GM18526 (cell line): Measurements from ENCODE around the gene IMP4.

ENCODE experiments used
- POLR2A ChIP-seq: IDR thresholded peaks from 3 replicates; pipeline ENCODE4 v1.6.1; 2011; ENCODE audit not compliant: insufficient read length; ENCODE audit errors: extremely low read depth

IMP4 gene, protein sequence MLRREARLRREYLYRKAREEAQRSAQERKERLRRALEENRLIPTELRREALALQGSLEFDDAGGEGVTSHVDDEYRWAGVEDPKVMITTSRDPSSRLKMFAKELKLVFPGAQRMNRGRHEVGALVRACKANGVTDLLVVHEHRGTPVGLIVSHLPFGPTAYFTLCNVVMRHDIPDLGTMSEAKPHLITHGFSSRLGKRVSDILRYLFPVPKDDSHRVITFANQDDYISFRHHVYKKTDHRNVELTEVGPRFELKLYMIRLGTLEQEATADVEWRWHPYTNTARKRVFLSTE

GRCh38 chr2:130342533-130343275 lies at the start of gene IMP4:
IMP4 (plus strand) TSS chr2:130342897; CDS start chr2:130342933, 36 bp downstream.
- peak; percentile 74 for TF ChIP-seq POLR2A

GRCh38 chr2:130300258-130300969 lies 42.3 kb upstream of the IMP4 start:
- no peak for TF ChIP-seq POLR2A

DNA sequence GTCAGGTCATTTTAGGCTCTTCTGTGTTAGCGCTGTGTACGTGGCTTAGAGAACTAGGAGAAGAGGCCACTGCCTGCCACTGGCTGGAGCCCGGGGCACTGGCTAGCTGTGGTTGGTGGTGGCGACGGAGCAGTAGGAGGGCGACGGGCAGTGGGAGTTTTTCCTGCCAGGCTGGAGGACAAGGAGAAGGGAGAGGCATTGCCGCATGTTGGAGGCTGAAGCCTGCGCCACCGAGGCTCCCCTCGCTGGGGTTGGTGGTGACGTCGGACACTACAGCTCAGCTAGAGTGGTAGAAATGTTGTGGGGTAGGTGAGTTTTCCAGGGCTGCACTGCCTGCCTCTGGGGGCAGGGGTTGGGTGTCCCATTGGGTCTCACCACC lies 41.7 kb upstream of the IMP4 start:
- TF ChIP-seq POLR2A, result no peak

DNA sequence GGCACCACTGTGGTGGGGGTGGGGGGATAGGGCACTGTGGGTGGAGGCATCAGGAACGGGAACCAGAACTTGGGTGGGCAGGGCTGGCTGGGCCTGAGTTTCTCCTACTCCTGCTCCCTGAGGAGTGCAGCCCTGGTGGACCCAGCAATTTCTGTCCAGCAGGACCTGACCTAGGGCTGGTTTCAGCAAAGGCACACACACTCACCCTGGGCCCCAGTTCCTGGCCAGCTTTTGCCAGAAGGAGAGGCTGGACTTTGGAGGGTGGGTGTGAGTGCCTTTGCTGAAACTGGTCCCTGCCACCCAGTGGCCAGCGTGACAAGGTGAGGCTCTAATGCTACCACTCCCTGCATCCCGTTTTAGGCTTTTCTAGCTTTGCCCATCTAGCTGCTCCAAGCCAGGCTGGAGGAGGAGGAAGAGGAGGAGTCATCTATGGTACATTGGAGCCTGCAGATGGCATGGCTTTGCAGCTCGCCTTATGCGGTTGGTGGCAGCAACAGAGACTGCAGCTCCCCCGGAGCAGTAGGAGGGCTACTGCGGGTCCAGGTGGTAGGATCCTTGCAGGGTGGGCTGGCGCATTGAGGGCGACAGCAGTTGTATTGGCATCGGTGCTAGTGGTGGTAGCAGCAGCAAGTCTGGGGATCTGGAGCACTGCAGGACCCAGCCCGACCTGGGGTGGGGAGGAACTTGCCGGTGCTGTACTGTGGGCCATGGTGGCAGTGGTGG lies 40.4 kb upstream of the IMP4 start:
- no peak for TF ChIP-seq POLR2A

DNA sequence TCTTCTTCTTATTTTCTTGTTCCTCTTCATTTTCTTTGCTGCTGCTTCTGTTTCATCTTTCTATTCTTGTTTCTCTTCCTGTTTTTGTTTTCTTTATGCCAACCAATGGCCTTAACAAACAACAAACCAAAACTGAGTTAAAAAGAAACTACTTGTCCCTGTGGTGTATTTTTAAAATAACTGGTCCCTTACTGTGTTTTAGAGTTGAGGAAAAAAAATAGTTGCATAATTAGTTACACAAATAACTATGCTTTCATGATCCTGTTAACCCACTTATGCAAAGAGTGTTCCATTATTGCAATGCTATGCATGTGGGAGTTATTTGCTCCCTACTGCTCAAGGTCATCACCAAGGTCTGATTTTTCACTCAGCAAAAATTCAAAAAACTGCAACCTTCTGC lies 39.5 kb upstream of the IMP4 start:
- no peak for TF ChIP-seq POLR2A

GRCh38 chr2:130304726-130305125 lies 38.0 kb upstream of the IMP4 start:
- no peak for TF ChIP-seq POLR2A

DNA sequence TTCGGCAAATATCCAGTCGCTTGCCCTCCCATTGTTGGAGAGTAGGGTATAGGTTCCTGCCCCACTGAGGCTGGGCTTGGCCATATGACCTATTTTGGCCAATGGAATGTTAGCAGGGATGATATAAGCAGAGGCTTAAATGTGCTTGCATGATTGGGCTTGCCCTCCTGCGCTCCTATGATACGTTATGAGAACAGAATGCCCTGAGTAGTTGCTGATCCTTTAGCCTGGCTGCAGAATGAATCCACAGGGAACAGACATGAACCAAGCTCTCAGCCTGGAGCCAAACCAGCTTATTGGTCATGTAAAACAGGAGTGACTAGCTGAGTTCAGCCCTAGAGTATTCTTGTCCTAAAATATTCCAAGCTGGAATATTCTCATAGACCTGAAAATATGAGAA lies 34.8 kb upstream of the IMP4 start:
- no peak for TF ChIP-seq POLR2A

- TF ChIP-seq POLR2A, result no peak
These were observed 31.8 kb upstream of the IMP4 start for GRCh38 chr2:130310881-130311280.

DNA sequence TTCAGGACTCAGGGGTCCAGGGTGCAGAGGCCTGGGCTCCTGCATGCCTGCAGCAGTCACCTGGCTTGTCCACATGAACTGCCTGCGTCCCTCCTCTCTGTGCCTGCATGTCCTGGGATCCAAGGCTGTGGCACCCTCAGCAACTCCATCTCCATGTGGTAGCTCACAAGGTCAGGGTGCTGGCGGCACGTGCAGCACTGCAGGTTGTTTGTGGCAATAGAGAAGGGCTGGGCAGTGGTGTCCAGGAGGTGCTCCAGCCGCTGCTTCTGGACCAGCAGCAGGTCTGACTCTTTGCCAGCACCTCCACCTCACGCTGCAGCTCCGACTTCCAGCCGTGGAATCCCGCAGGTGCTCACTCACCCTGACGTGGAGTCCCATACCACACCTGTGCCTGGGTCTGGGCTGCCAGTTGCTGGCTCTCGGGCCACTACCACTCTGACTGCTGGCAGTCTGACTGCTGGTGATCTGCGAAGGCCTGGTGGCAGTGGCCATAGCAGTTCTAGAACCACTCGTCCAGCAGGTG lies 28.8 kb upstream of the IMP4 start:
- TF ChIP-seq POLR2A, result no peak

- no peak for TF ChIP-seq POLR2A
These were observed 28.3 kb upstream of the IMP4 start for GRCh38 chr2:130314377-130314776.

GRCh38 chr2:130316596-130316995 lies 26.1 kb upstream of the IMP4 start:
- TF ChIP-seq POLR2A, result no peak

GRCh38 chr2:130318906-130319305 lies 23.8 kb upstream of the IMP4 start:
- no peak for TF ChIP-seq POLR2A

- TF ChIP-seq POLR2A, result no peak
These were observed 23.2 kb upstream of the IMP4 start for GRCh38 chr2:130319536-130319935.

- no peak for TF ChIP-seq POLR2A
These were observed 14.8 kb upstream of the IMP4 start for GRCh38 chr2:130327703-130328527.
